ENCODE measurements around the gene SPATA33.

The SPATA33 gene

GRCh38 chr16:89709716-89710432 lies 52.2 kb downstream of the SPATA33 start:
- no peak for DNase-seq (ENCODE audit: low spot score)

DNA sequence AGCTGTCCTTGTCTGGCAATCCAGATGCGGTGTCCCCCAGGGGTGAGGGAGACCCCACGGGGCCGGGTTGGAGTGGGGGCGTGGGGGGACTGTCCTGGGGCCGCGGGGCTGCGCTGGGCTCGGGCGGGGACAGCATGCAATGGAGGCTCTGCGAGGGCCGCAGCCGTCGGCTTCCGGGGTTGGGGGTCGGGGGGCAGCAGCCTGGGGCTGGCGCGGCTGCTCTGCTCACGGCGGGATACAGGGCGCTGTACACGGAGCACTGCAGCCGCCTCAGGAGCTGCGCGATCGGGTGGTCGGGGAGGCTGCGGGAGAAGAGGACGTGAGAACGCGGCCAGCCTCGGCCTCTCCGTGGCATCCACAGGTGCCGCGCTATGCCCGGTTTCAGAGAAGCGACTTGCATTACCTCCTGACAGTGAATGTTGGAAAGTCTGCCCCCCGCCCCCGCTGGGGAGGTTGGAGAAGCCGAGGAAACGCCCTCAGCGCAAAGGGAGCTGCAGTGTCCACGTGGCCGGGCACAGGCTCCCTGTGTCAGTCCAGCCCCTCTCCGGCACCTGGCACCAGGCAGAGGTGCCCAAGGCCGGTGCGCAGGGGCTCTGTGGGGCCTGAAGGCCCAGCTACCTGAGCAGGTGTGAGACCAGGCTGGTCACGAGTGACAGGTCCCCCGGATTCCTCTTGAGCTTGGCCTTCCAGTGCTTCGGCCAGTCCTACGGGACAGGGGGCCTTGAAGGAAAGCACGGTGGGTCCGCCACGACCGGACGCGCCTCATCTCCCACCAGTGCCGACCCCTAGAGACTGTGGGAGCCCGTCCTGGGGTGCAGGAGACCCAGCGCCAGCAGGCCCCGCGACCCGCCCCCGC lies 53.3 kb downstream of the SPATA33 start:
- no peak for DNase-seq (ENCODE audit: low spot score)

GRCh38 chr16:89711601-89712273 lies 54.1 kb downstream of the SPATA33 start:
- DNase-seq (ENCODE audit: low spot score) = peak; percentile 69

GRCh38 chr16:89712274-89712781 lies 54.7 kb downstream of the SPATA33 start:
- no peak for DNase-seq (ENCODE audit: low spot score)

- no peak for DNase-seq (ENCODE audit: low spot score)
Measured at GRCh38 chr16:89716493-89716892, 58.9 kb downstream of the SPATA33 start.

DNA sequence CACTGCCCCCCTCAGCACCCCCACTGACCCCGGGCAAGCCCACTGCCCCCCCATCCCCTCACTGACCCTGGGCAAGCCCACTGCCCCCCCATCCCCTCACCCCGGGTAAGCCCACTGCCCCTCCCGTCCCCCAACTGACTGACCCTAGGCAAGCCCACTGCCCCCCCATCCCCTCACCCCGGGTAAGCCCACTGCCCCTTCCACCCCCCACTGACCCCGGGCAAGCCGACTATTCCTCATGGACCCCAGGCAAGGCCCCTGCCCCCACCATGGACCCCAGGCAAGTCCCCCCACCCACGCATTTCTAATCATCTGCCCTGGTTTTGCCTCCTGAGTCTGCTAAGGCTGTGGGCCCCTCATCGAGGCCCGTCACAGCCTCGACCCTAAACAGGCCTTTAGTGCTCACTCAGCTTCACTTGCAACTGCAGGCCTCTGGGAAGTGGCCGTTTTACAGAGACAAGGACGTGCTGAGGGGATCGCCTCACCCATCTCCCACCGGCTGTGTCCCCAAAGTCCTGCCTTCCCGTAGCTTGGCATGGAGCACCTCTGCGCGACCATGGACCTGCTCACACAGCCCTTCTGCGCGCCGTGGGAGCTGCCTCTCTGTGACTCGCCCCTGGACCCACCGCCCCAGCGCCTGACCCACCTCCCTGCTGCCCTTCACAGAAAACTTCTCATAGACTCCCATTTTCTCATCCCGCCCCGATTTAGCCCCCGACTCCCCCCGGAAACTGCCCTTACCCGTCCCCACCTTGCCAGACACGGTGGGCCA lies 59.5 kb downstream of the SPATA33 start:
- DNase-seq (ENCODE audit: low spot score) = no peak

DNA sequence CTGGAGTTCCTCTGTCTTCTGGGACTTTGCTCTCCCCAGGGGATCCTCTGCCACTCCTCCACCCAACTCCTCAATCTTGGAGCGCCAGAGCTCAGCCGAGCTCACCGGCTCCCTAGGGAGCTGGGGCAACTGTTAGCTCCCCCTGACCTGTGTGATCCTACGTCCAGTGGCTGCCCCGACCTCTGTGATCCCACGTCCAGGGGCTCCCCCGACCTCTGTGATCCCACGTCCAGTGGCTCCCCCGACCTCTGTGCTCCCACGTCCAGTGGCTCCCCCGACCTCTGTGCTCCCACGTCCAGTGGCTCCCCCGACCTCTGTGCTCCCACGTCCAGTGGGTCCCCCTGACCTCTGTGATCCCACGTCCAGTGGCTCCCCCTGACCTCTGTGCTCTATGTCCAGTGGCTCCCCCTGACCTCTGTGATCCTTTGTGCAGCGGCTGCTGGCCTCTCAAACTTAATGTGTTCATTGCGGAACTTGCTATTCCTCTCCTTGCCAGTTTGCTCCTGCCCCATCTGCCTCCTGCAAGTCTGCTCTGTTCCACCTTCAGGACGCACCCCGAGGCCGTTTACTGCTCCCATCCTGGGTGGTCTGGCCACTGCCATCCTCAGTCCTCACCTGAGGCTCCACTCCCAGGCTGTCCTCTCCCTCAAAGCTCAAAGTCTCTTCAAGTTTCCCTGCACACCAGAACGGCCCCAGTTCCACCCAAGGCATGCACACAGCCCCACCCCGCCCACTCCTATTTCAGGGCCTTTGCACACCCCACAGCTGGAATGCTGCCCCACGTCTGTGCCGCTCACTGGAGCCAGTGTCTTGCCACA lies 60.3 kb downstream of the SPATA33 start:
- DNase-seq (ENCODE audit: low spot score) = peak; percentile 41

Measured in hematopoietic multipotent progenitor cell treated with erythropoietin and hydrocortisone succinate and interleukin-3 and kit ligand, for 15 days (in vitro differentiated cells).